HepG2 (cell line): ENCODE measurements around the gene HOXC12. TPM values are rescaled to one million over a fixed set of nuclear protein-coding genes. Genes with fewer than 3 reads are reported as not detected.

ENCODE experiments used
- ATAC-seq: fragments of 200-7000 bp; cut with Tn5 transposase; 3 replicates; pipeline ENCODE4 v1.9.1; 2020; ENCODE audit warnings: mild to moderate bottlenecking, moderate library complexity
- BruUV-seq: library from RNA; stranded (reverse); fragments of 400-500 nt; replicated peaks from 2 replicates; lab custom pipeline; 2021; lab: Mats Ljungman, UMichigan
- CTCF ChIA-PET: fragments of 300-600 bp; formaldehyde crosslinking; extraction: SDS; loops from one replicate; lab custom pipeline; 2021; ENCODE audit warnings: low total read pairs, inconsistent platforms, low intra/inter-chr PET ratio; lab: Yijun Ruan, JAX
- POLR2A ChIA-PET: fragments of 350-600 bp; sonication (Branson Sonifier 250); formaldehyde crosslinking; loops from one replicate; lab custom pipeline; 2020; ENCODE audit warnings: antibody characterized with exemption, inconsistent platforms; lab: Yijun Ruan, JAX
- DNase-seq: peaks from one replicate; pipeline ENCODE4 v3.0.0-alpha.2; 2015; ENCODE audit warnings: low spot score
- FAIRE-seq: peaks from 3 replicates; lab custom pipeline; 2011; peaks lifted over from hg19 to GRCh38; lab: Jason Lieb, UNC
- H2AFZ ChIP-seq: one replicate; pipeline ENCODE4 v1.6.1; 2011; ENCODE audit warnings: low read length, inconsistent platforms
- H3K27ac ChIP-seq: fragments of 300-600 bp; 3 replicates; pipeline ENCODE4 v1.8.0; 2011; ENCODE audit warnings: mixed run types, mild to moderate bottlenecking, mixed read lengths, low read length, inconsistent platforms; ENCODE audit not compliant: insufficient read depth; ENCODE audit errors: extremely low read length
- H3K27me3 ChIP-seq, 2 experiments: fragments of 200-600 bp in 1 of 2; 2 replicates in 1 of 2; 3 replicates in 1 of 2; pipeline versions ENCODE4 v1.6.0 to v1.8.0; 2011; ENCODE audit warnings: low read length in 2 of 2, mild to moderate bottlenecking in 2 of 2, moderate library complexity in 2 of 2, inconsistent platforms in 1 of 2; ENCODE audit not compliant: insufficient read depth in 2 of 2, control insufficient read depth in 1 of 2
- H3K36me3 ChIP-seq, 2 experiments: fragments of 200-600 bp in 1 of 2; replicated peaks in 1 of 2; 2 replicates in 1 of 2; 3 replicates in 1 of 2; pipeline versions ENCODE4 v1.5.1 to v1.8.0; 2011; ENCODE audit warnings: low read length in 2 of 2, inconsistent platforms in 1 of 2; ENCODE audit not compliant: insufficient read depth in 2 of 2, control insufficient read depth in 1 of 2
- H3K4me1 ChIP-seq: 2 replicates; pipeline ENCODE4 v1.5.1; 2012; ENCODE audit warnings: low read length, inconsistent platforms; ENCODE audit not compliant: insufficient read depth
- H3K4me2 ChIP-seq: 2 replicates; pipeline ENCODE4 v1.6.0; 2011; ENCODE audit warnings: low read depth, low read length, inconsistent platforms
- H3K4me3 ChIP-seq, 3 experiments: fragments of 200-600 bp in 1 of 3; sonication (generic), shearing (Covaris generic) in 1 of 3; replicated peaks in 1 of 3; 2 replicates each; pipeline ENCODE4 v1.5.1; 2011 to 2016; ENCODE audit warnings: low read length in 3 of 3, inconsistent platforms in 2 of 3, low read depth in 2 of 3, mild to moderate bottlenecking in 2 of 3, control low read depth in 1 of 3, mixed read lengths in 1 of 3; ENCODE audit not compliant: insufficient read depth in 1 of 3
- H3K79me2 ChIP-seq: one replicate; pipeline ENCODE4 v1.6.1; 2011; ENCODE audit warnings: low read length, inconsistent platforms; ENCODE audit not compliant: insufficient read depth
- H3K9ac ChIP-seq: 2 replicates; pipeline ENCODE4 v1.6.0; 2011; ENCODE audit warnings: mild to moderate bottlenecking, low read depth, low read length, inconsistent platforms; ENCODE audit not compliant: insufficient read depth
- H3K9me3 ChIP-seq: 2 replicates; pipeline ENCODE4 v1.5.1; 2012; ENCODE audit warnings: mild to moderate bottlenecking, low read length
- H4K20me1 ChIP-seq: 2 replicates; pipeline ENCODE4 v1.6.0; 2011; ENCODE audit warnings: inconsistent platforms, mild to moderate bottlenecking, low read length, moderate library complexity; ENCODE audit not compliant: insufficient read depth
- AKNA ChIP-seq: sonication (generic); formaldehyde crosslinking; IDR thresholded peaks from 2 replicates; pipeline ENCODE4 v1.4.0; 2020; ENCODE audit warnings: missing genetic modification reagents, borderline replicate concordance
- ATF5 ChIP-seq: sonication (generic); formaldehyde crosslinking; IDR thresholded peaks from 2 replicates; pipeline ENCODE4 v1.4.0; 2020; ENCODE audit warnings: mild to moderate bottlenecking, low read depth, missing genetic modification reagents
- BHLHE40 ChIP-seq: IDR thresholded peaks from 2 replicates; pipeline ENCODE4 v1.6.1; 2011; ENCODE audit warnings: low read length, improper control_type of control experiment
- DRAP1 ChIP-seq: IDR thresholded peaks from 2 replicates; pipeline ENCODE4 v1.6.1; 2016; ENCODE audit warnings: missing genetic modification reagents, missing compliant biosample characterization
- KDM2A ChIP-seq: sonication (generic); formaldehyde crosslinking; IDR thresholded peaks from 2 replicates; pipeline ENCODE4 v1.4.0; 2020; ENCODE audit warnings: low read depth, missing genetic modification reagents, borderline replicate concordance
- KLF13 ChIP-seq: sonication (generic); formaldehyde crosslinking; IDR thresholded peaks from 2 replicates; pipeline ENCODE4 v1.4.0; 2020; ENCODE audit warnings: mild to moderate bottlenecking, missing genetic modification reagents
- MED1 ChIP-seq: sonication (generic); formaldehyde crosslinking; IDR thresholded peaks from 2 replicates; pipeline ENCODE4 v1.4.0; 2020; ENCODE audit warnings: missing genetic modification reagents
- MLX ChIP-seq: IDR thresholded peaks from 2 replicates; pipeline ENCODE4 v1.6.1; 2016
- NFATC3 ChIP-seq: sonication (generic); formaldehyde crosslinking; IDR thresholded peaks from 2 replicates; pipeline ENCODE4 v1.5.1; 2020; ENCODE audit warnings: mild to moderate bottlenecking, missing genetic modification reagents
- TCF7 ChIP-seq: sonication (generic); IDR thresholded peaks from 2 replicates; pipeline ENCODE4 v1.6.1; 2016; ENCODE audit warnings: antibody characterized with exemption, low read depth
- XRCC5 ChIP-seq: fragments of 200-400 bp; formaldehyde crosslinking; optimal IDR thresholded peaks from 2 replicates; pipeline ENCODE3; 2017; ENCODE audit warnings: mild to moderate bottlenecking, low read length
- ZMYM4 ChIP-seq: sonication (generic); formaldehyde crosslinking; IDR thresholded peaks from 2 replicates; pipeline ENCODE4 v1.8.1; 2023; ENCODE audit warnings: mild to moderate bottlenecking, missing genetic modification reagents
- ZNF275 ChIP-seq: sonication (generic); formaldehyde crosslinking; IDR thresholded peaks from 2 replicates; pipeline ENCODE4 v1.8.0; 2022; ENCODE audit warnings: missing genetic modification reagents, mild to moderate bottlenecking, inconsistent platforms, borderline replicate concordance
- ZNF326 ChIP-seq: sonication (generic); formaldehyde crosslinking; IDR thresholded peaks from 2 replicates; pipeline ENCODE4 v1.4.0; 2020; ENCODE audit warnings: missing genetic modification reagents, borderline replicate concordance
- ZNF747 ChIP-seq: sonication (generic); formaldehyde crosslinking; IDR thresholded peaks from 2 replicates; pipeline ENCODE4 v1.8.1; 2023; ENCODE audit warnings: missing genetic modification reagents, mild to moderate bottlenecking, borderline replicate concordance
- WGBS: methylation state at CpG from one replicate; pipeline ENCODE4 v1.1.6; 2017; ENCODE audit warnings: low lambda C conversion rate; 5-methylcytosine and 5-hydroxymethylcytosine counted together
- in situ Hi-C: cut with HindIII; loops from 2 replicates; pipeline ENCODE4 v1.10.0; 2017; ENCODE audit warnings: low pct_unique_long_range_greater_than_20kb; ENCODE audit not compliant: extremely low pct_ligation_motif_present
- intact Hi-C: fragments of 100-400 bp; cut with micrococcal nuclease; formaldehyde crosslinking; loops from one replicate; pipeline ENCODE4 v1.10.0; 2022; ENCODE audit not compliant: unreplicated experiment
- polyA plus RNA-seq, 8 experiments: library from polyadenylated mRNA; depleted of rRNA in 3 of 8; stranded (reverse) in 7 of 8; unstranded in 1 of 8; fragments of >200 nt; fragmentation: Illumina TruSeq in 4 of 8; extraction: Trizol in 4 of 8; gene quantifications; 2 replicates each; pipeline versions ENCODE4 v1.2.1 to v1.2.3, GENCODE V29; 2011 to 2016; ENCODE audit warnings: low read depth in 4 of 8, missing spikeins in 1 of 8, mixed read lengths in 1 of 8; ENCODE audit not compliant: insufficient read depth in 1 of 8
- total RNA-seq, 5 experiments: library from RNA; depleted of rRNA; stranded (reverse); fragments of >200 nt; fragmentation: Illumina TruSeq; extraction: Trizol; gene quantifications; 2 replicates each; pipeline ENCODE4 v1.2.3, GENCODE V29; 2016; ENCODE audit warnings: low read depth in 1 of 5

The HOXC12 gene
- total and polyA plus RNA-seq, 2 of the 13 experiments (the other 11 are each of a cell fraction or from before 2014, with no cell fraction given): not detected

- no peaks in the 10 kb centered on the region for H3K36me3 ChIP-seq
- TF ChIP-seq DRAP1: no peak
- no peak for TF ChIP-seq BHLHE40
- TF ChIP-seq KLF13 (CRISPR knock-in tag): no peak
- TF ChIP-seq TCF7: no peak
- no peak for TF ChIP-seq XRCC5
- TF ChIP-seq NFATC3 (CRISPR knock-in tag): no peak
- TF ChIP-seq ZMYM4 (CRISPR knock-in tag): no peak
- TF ChIP-seq ZNF326 (CRISPR knock-in tag): no peak
- no peak for TF ChIP-seq MED1 (CRISPR knock-in tag)
- no peak for TF ChIP-seq MLX (CRISPR knock-in tag)
- TF ChIP-seq ZNF747: no peak
- no peak for TF ChIP-seq ATF5 (CRISPR knock-in tag)
- no peak for TF ChIP-seq KDM2A
- TF ChIP-seq ZNF275 (CRISPR knock-in tag): no peak
- TF ChIP-seq AKNA (CRISPR knock-in tag): no peak
- 0% methylated on average over 4 of the region's 4 CpGs for WGBS
- in situ Hi-C loops: loop anchor here (25.0 kb wide), 1 partner anchor 146 kb away; no protein-coding TSS in a partner anchor
- ChIA-PET POLR2A (no interaction called here), CTCF (no interaction called here)
- H3K4me2 ChIP-seq: no peak overlapping the region
- H3K4me3 ChIP-seq: no peak overlapping the region
- intact Hi-C loops: no loop called here
- no peak overlapping the region for H3K27ac ChIP-seq
- no peak for FAIRE-seq
- BruUV-seq: no TSS peak
- no peak for DNase-seq
- H3K79me2 ChIP-seq: no peaks in the 10 kb centered on the region
- H3K9me3 ChIP-seq: no peaks in the 10 kb centered on the region
- peaks cover 6 to 95% of the 10 kb centered on the region in 2 experiments; a peak in 4 of 5 replicates for H3K27me3 ChIP-seq
- no peaks in the 10 kb centered on the region for H4K20me1 ChIP-seq
- no peak for ATAC-seq
- no peaks in the 10 kb centered on the region for H3K4me1 ChIP-seq
- no peak overlapping the region for H2AFZ ChIP-seq
- H3K9ac ChIP-seq: no peak overlapping the region
These were observed 21.8 kb upstream of the HOXC12 start for GRCh38 chr12:53932915-53933314.
